Duodenal mucosa (tissue), 2 donors: ENCODE results near the gene HNF4A.
"Not testable (repeated sequence)": the region's sequence is repeated elsewhere in the genome, so short reads cannot be mapped to it uniquely, and the experiment has no call there.

Experiments used
- H3K27ac ChIP-seq: one replicate; pipeline ENCODE4 v1.7.0; 2013; ENCODE audit warnings: low read depth, low read length
- H3K27me3 ChIP-seq, 2 donors: one replicate each; pipeline ENCODE4 v1.7.0; 2013; ENCODE audit warnings: low read length in 2 of 2, control low read depth in 1 of 2; ENCODE audit not compliant: insufficient read depth in 2 of 2, control insufficient read depth in 1 of 2
- H3K36me3 ChIP-seq, 2 donors: one replicate each; pipeline ENCODE4 v1.7.0; 2013; ENCODE audit warnings: low read length in 2 of 2, control low read depth in 1 of 2; ENCODE audit not compliant: insufficient read depth in 2 of 2, control insufficient read depth in 1 of 2
- H3K4me1 ChIP-seq, 2 donors: one replicate each; pipeline ENCODE4 v1.7.0; 2013; ENCODE audit warnings: low read length in 2 of 2, control low read depth in 1 of 2; ENCODE audit not compliant: insufficient read depth in 2 of 2, control insufficient read depth in 1 of 2
- H3K4me3 ChIP-seq, 2 donors: one replicate each; pipeline ENCODE4 v1.7.0; 2013; ENCODE audit warnings: low read length in 2 of 2, low read depth in 1 of 2
- H3K9ac ChIP-seq, 2 donors: one replicate each; pipeline ENCODE4 v1.7.0; 2013; ENCODE audit warnings: low read length in 2 of 2, low read depth in 1 of 2
- H3K9me3 ChIP-seq, 2 donors: one replicate each; pipeline ENCODE4 v1.7.0; 2013; ENCODE audit warnings: low read length in 2 of 2, control low read depth in 1 of 2; ENCODE audit not compliant: control insufficient read depth in 1 of 2

Gene HNF4A

DNA sequence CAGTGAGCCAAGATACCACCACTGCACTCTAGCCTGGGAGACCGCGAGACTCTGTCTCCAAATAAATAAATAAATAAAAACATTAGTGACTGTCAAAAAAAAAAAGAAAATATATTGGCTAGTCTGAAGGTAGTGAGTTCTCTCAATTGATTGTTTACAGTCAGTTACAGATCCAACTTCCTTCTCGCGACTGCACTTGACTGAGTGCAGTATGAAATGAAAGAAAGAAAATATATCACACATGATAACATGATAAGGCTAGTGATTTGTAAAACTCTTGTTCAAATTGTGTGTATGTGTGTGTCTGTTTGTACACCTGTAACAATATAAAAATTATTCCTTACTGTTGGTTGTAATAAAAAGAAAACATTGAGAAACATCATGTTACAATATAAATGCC is 10.8 kb upstream of the HNF4A start:
- Histone ChIP-seq H3K27ac (no peak overlapping the region), H3K4me3 (no peak overlapping the region), H3K27me3 (no peaks in the 10 kb centered on the region), H3K9ac (no peak overlapping the region), H3K4me1 (no peaks in the 10 kb centered on the region), H3K36me3 (peaks cover 0 to 7% of the 10 kb centered on the region in 2 donors), H3K9me3 (no peaks in the 10 kb centered on the region)

DNA sequence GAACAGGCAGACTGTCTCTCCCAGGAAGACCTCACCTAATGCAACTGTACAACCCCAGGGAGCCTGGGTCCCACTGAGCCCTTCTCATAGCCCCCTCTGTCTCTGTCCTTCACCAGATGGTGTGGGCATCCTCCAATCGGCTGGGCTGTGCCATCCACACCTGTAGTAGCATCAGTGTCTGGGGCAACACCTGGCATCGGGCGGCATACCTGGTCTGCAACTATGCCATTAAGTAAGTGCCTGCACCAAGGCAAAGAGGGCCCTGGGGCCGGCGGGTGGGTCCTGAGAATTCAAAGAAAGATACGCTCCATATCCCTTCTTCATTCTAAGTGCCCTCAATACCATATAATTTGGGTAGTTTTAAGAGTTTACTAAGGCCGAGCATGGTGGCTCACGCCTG is 10.4 kb upstream of the HNF4A start:
- Histone ChIP-seq H3K4me3 (no peak overlapping the region), H3K9ac (no peak overlapping the region), H3K27ac (no peak overlapping the region), H3K9me3 (no peaks in the 10 kb centered on the region), H3K36me3 (peaks cover 0 to 7% of the 10 kb centered on the region in 2 donors), H3K4me1 (no peaks in the 10 kb centered on the region), H3K27me3 (no peaks in the 10 kb centered on the region)

DNA sequence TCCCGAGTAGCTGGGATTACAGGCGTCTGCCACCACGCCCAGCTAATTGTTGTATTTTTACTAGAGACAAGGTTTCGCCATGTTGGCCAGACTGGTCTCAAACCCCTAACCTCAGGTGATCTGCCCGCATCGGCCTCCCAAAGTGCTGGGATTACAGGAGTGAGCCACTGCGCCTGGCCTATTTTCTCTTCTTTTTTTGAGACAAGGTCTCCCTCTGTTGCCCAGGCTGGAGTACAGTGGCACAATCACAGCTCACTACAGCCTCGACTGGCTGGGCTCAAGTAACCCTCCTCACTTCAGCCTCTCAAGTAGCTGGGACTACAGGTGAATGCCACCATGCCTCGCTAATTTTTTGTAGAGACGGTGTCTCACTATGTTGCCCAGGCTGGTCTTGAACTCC is 9.6 kb upstream of the HNF4A start:
- not testable (repeated sequence) for H3K27me3 ChIP-seq, H3K9me3 ChIP-seq, H3K27ac ChIP-seq, H3K36me3 ChIP-seq, H3K9ac ChIP-seq, H3K4me1 ChIP-seq, H3K4me3 ChIP-seq

DNA sequence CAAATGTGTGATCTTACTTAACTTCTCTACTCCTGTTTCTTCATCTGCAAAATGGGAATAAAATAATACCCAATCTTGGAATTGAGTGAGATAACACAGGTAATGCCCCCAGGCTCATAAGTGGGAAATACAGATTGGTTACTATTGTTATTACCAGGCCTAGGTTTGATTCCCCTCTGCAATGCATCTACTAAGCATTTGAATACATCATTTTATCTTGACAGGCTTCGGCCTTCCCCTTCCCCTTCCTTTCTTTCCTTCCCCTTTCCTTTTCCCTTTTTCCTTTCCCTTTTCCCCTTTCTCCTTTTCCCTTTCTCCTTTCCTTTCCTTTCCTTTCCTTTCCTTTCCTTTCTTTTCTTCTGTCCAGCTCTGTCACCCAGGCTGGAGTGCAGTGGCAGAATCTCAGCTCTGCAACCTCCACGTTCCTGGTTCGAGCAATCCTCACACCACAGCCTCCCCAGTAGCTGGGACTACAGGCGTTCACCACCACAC is 7.3 kb upstream of the HNF4A start:
- Histone ChIP-seq H3K9me3 (no peaks in the 10 kb centered on the region), H3K27me3 (no peaks in the 10 kb centered on the region), H3K27ac (no peak overlapping the region), H3K4me3 (no peak overlapping the region), H3K36me3 (peaks cover 0 to 3% of the 10 kb centered on the region in 2 donors), H3K9ac (no peak overlapping the region), H3K4me1 (peaks cover 4 to 6% of the 10 kb centered on the region in 2 donors)

DNA sequence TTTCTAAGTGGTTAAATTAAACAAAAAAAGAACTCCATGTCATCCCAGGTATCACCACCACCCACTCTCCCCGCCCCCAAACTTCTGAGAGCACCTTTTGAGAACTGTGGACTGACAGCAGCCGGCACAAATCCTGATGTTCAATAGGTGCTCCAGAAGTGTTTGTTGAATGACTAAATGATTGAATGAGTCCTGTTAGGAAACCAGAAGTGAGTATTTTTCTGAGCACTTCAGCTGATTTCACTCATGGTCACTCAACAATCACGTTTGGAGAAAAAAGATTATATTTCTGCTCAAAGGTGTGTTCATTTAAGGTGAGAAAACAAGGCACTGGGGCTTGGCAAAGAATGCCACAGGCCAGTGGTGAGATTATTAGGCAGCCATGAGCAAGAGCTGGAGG is 6.2 kb upstream of the HNF4A start:
- H3K9me3 ChIP-seq, result no peaks in the 10 kb centered on the region
- peaks cover 6 to 8% of the 10 kb centered on the region in 2 donors for H3K4me1 ChIP-seq
- H3K36me3 ChIP-seq, result no peaks in the 10 kb centered on the region

DNA sequence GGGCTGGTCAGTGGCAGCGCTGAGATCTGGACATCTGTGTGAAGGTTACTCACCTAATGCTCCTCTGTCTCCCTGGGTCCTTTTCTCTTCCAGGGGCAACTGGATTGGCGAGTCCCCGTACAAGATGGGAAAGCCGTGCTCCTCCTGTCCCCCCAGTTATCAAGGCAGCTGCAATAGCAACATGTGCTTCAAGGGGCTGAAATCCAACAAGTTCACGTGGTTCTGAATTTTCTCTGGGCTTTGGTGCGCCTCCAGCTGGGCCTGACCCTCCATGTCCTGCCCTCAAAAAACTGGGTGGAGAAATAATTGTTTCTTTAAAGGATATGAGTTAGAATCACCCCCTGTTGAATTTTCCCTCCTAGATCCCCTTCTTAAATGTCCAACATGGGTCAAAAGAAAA is 4.9 kb upstream of the HNF4A start:
- Histone ChIP-seq H3K4me3 (no peak overlapping the region), H3K9me3 (no peaks in the 10 kb centered on the region), H3K27ac (no peak overlapping the region), H3K9ac (peak overlapping the region in 1 of 2 donors; percentile 12), H3K36me3 (no peaks in the 10 kb centered on the region), H3K4me1 (peaks cover 6 to 8% of the 10 kb centered on the region in 2 donors), H3K27me3 (no peaks in the 10 kb centered on the region)

More for the DNA sequence above, 6.2 kb upstream of the HNF4A start:
- H3K4me3 ChIP-seq, result no peak overlapping the region
- H3K27ac ChIP-seq, result no peak overlapping the region
- H3K9ac ChIP-seq, result no peak overlapping the region
- H3K27me3 ChIP-seq, result no peaks in the 10 kb centered on the region

DNA sequence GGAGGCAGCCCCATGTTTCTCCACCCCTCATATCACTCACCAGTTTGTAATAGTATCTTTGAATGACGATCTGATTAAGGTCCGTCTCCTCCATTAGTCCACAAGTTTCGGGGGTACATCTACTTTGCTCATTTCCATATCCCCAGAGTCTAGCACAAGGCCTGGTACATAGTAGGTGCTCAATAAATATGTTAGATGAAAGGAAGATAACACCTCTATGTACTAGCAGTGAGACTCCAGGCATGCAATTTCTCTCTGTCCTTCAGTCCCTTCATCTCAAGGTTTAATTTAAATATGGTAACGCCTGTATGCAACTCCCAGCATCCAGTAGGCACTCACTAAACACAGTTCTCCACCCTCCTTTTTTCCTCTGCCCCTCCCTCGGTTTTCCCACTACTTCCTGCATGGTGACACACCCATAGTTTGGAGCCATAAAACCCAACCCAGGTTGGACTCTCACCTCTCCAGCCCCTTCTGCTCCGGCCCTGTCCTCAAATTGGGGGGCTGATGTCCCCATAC is 461 bp upstream of the HNF4A start:
- H3K36me3 ChIP-seq, result peaks cover 0 to 4% of the 10 kb centered on the region in 2 donors
- peak overlapping the region; percentile 80 to 88 for H3K9ac ChIP-seq
- H3K27ac ChIP-seq, result peak overlapping the region; percentile 89
- peaks cover 31% of the 10 kb centered on the region in 2 donors for H3K4me1 ChIP-seq
- peak overlapping the region; percentile 84 to 87 for H3K4me3 ChIP-seq
- no peaks in the 10 kb centered on the region for H3K9me3 ChIP-seq
- H3K27me3 ChIP-seq, result no peaks in the 10 kb centered on the region

DNA sequence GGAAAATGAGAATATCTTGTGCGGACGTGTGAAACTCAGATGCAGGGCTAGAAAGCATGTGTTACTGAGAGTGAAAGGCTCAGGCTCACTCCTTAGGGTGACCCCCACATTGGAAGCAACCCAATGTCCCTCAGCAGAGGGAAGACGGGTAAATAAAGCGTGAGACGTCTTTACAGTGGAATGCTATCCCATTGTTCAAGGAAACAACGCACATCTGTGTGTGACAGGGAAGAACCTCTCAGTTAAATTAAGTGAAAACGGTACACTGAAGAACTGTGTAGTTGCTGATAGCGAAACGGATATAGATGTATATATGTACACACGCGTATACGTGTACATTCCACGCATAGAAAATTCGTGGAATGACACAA is 839 bp downstream of the HNF4A start:
- Histone ChIP-seq H3K27me3 (no peaks in the 10 kb centered on the region), H3K9me3 (no peaks in the 10 kb centered on the region), H3K36me3 (peaks cover 3 to 4% of the 10 kb centered on the region in 2 donors), H3K9ac (peak overlapping the region; percentile 80 to 88), H3K4me1 (peaks cover 36 to 43% of the 10 kb centered on the region in 2 donors), H3K27ac (peak overlapping the region; percentile 89), H3K4me3 (peak overlapping the region; percentile 84 to 87)

DNA sequence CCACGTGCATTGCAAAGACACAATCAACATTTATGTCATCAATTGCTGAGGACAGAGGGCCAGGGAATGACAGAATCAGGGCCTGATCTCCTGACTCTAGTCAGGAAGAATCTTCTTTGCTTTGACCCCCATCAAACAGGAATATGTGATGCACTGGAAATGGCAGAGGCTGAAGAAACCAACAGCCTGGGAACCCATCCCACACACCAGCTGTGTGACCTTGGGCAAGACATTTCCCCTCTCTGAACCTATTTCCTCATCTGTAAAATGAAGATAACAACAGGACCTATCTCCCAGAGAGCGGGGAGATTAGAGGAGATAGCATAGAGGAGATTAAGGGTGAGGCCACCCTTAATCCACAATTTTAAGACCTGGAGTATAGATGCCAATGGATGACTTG is 1.5 kb downstream of the HNF4A start:
- no peaks in the 10 kb centered on the region for H3K27me3 ChIP-seq
- peaks cover 36 to 43% of the 10 kb centered on the region in 2 donors for H3K4me1 ChIP-seq
- H3K9me3 ChIP-seq, result no peaks in the 10 kb centered on the region
- H3K36me3 ChIP-seq, result peaks cover 3 to 4% of the 10 kb centered on the region in 2 donors
- H3K27ac ChIP-seq, result no peak overlapping the region
- H3K9ac ChIP-seq, result peak overlapping the region; percentile 80 to 88
- peak overlapping the region; percentile 84 to 87 for H3K4me3 ChIP-seq

DNA sequence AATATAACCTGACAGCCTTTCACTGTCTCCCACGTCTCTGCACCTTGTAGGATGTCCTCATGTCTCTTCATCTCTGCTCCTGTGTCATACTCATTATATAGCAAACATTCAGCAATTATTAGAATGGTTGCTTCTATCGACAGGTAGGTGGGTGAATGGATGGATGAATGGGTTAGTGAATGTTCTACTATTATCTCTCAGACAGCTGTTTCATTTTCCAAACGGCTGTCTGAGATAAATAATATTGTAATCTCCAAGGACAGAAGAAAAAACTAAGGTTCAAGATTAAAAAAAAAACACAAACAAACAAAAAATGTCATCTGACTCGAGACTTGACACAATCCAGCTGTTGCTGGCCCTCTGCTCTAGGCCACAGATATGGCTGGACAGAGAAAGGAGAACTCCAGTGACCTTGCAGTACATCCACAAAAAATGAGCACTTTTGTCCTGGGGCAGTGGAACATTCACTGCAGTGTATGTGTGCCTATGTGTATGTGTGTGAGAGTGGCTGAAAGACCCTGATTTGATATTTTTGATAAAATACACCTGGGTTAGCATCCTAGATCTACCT is 2.1 kb downstream of the HNF4A start:
- Histone ChIP-seq H3K27me3 (no peaks in the 10 kb centered on the region), H3K4me1 (peaks cover 36 to 37% of the 10 kb centered on the region in 2 donors), H3K36me3 (peaks cover 3 to 4% of the 10 kb centered on the region in 2 donors), H3K27ac (no peak overlapping the region), H3K9me3 (no peaks in the 10 kb centered on the region), H3K9ac (peak overlapping the region; percentile 80 to 88), H3K4me3 (peak overlapping the region; percentile 84 to 87)
